ENCODE data around the gene SMCO2. TPM values are rescaled to one million over a fixed set of nuclear protein-coding genes. Genes with fewer than 3 reads are reported as not detected.

SMCO2 gene
- total and polyA plus RNA-seq, 4 donors = 0.16 to 0.33 (median 0.31) TPM; not detected in 1

- Histone ChIP-seq H3K27ac (ENCODE audit: low read depth in 1 of 2, low read length in 1 of 2) (no peak overlapping the region), H3K36me3 (ENCODE audit: control insufficient read depth in 4 of 4, insufficient read depth in 4 of 4, low read length in 4 of 4) (no peaks in the 10 kb centered on the region), H3K27me3 (ENCODE audit: control insufficient read depth in 3 of 3, insufficient read depth in 3 of 3, low read length in 2 of 3) (no peaks in the 10 kb centered on the region), H3K9ac (ENCODE audit: insufficient read depth in 1 of 2, low read length in 2 of 2) (no peak overlapping the region), H3K4me1 (ENCODE audit: control insufficient read depth in 5 of 5, insufficient read depth in 5 of 5, low read length in 5 of 5) (peaks cover 0 to 26% (median 7%) of the 10 kb centered on the region in 5 donors), H3K9me3 (ENCODE audit: control insufficient read depth in 4 of 4, insufficient read depth in 3 of 4, low read length in 3 of 4) (no peaks in the 10 kb centered on the region), H3K4me3 (no peak overlapping the region)
- 27 to 32% methylated on average over 9 of the region's 9 CpGs for WGBS, 2 donors
- DNase-seq = peak in 2 of 3 donors; percentile 52 to 65
- peak; percentile 23 for ATAC-seq (ENCODE audit: insufficient read depth, low FRiP score)
- no peak for TF ChIP-seq CTCF (IDR thresholded peaks at IDR 0.05; ENCODE audit: control extremely low read depth, extremely low read depth)
These were observed 15.7 kb downstream of the SMCO2 start for GRCh38 chr12:27462151-27462694.

- no peak overlapping the region for H3K4me3 ChIP-seq
- ATAC-seq (ENCODE audit: insufficient read depth, low FRiP score) = no peak
- H3K9ac ChIP-seq (ENCODE audit: insufficient read depth in 1 of 2, low read length in 2 of 2) = no peak overlapping the region
- H3K36me3 ChIP-seq (ENCODE audit: control insufficient read depth in 4 of 4, insufficient read depth in 4 of 4, low read length in 4 of 4) = no peaks in the 10 kb centered on the region
- H3K4me1 ChIP-seq (ENCODE audit: control insufficient read depth in 5 of 5, insufficient read depth in 5 of 5, low read length in 5 of 5) = peaks cover 0 to 26% (median 7%) of the 10 kb centered on the region in 5 donors
- peak in 1 of 3 donors; percentile 8 for DNase-seq
- WGBS, 2 donors = 69 to 72% methylated on average over 8 of the region's 8 CpGs
- H3K27ac ChIP-seq (ENCODE audit: low read depth in 1 of 2, low read length in 1 of 2) = no peak overlapping the region
- no peaks in the 10 kb centered on the region for H3K27me3 ChIP-seq (ENCODE audit: control insufficient read depth in 3 of 3, insufficient read depth in 3 of 3, low read length in 2 of 3)
- no peaks in the 10 kb centered on the region for H3K9me3 ChIP-seq (ENCODE audit: control insufficient read depth in 4 of 4, insufficient read depth in 3 of 4, low read length in 3 of 4)
- no peak for TF ChIP-seq CTCF (IDR thresholded peaks at IDR 0.05; ENCODE audit: control extremely low read depth, extremely low read depth)
These were observed 16.3 kb downstream of the SMCO2 start for GRCh38 chr12:27462851-27463250.

- no peaks in the 10 kb centered on the region for H3K36me3 ChIP-seq (ENCODE audit: control insufficient read depth in 4 of 4, insufficient read depth in 4 of 4, low read length in 4 of 4)
- H3K4me1 ChIP-seq (ENCODE audit: control insufficient read depth in 5 of 5, insufficient read depth in 5 of 5, low read length in 5 of 5) = peaks cover 0 to 26% (median 7%) of the 10 kb centered on the region in 5 donors
- ATAC-seq (ENCODE audit: insufficient read depth, low FRiP score) (no peak), DNase-seq (no peak)
- H3K27me3 ChIP-seq (ENCODE audit: control insufficient read depth in 3 of 3, insufficient read depth in 3 of 3, low read length in 2 of 3) = no peaks in the 10 kb centered on the region
- H3K9ac ChIP-seq (ENCODE audit: insufficient read depth in 1 of 2, low read length in 2 of 2) = peak overlapping the region in 1 of 2 donors; percentile 43
- H3K27ac ChIP-seq (ENCODE audit: low read depth in 1 of 2, low read length in 1 of 2) = no peak overlapping the region
- H3K4me3 ChIP-seq = no peak overlapping the region
- TF ChIP-seq CTCF (IDR thresholded peaks at IDR 0.05; ENCODE audit: control extremely low read depth, extremely low read depth) = no peak
- no peaks in the 10 kb centered on the region for H3K9me3 ChIP-seq (ENCODE audit: control insufficient read depth in 4 of 4, insufficient read depth in 3 of 4, low read length in 3 of 4)
- 75 to 84% methylated on average over 11 of the region's 11 CpGs for WGBS, 2 donors
These were observed 17.1 kb downstream of the SMCO2 start for GRCh38 chr12:27463511-27464219.

All from lung (tissue), 12 donors.